K562 (cell line): Measurements from ENCODE around the gene BAHD1. TPM values are rescaled to one million over a fixed set of nuclear protein-coding genes. Genes with fewer than 3 reads are reported as not detected.

Experiments
- BRD9 ChIP-seq: fragments of 450-650 bp; IDR thresholded peaks from 2 replicates; pipeline ENCODE4 v1.6.1; 2018; ENCODE audit warnings: low read depth; ENCODE audit not compliant: partially characterized antibody
- CAMTA2 ChIP-seq: fragments of 250-450 bp; sonication (Bioruptor Pico); conservative IDR thresholded peaks from 2 replicates; pipeline ENCODE4 v1.5.1; 2022
- CXXC5 ChIP-seq: fragments of 250-450 bp; sonication (Bioruptor Pico); IDR thresholded peaks from 2 replicates; pipeline ENCODE4 v1.8.0; 2022; ENCODE audit warnings: inconsistent platforms, mild to moderate bottlenecking, moderate library complexity
- ELF2 ChIP-seq: fragments of 250-450 bp; sonication (Bioruptor Pico); IDR thresholded peaks from 2 replicates; pipeline ENCODE4 v1.5.0; 2021; ENCODE audit warnings: mild to moderate bottlenecking
- HDAC3 ChIP-seq: fragments of 450-650 bp; IDR thresholded peaks from 2 replicates; pipeline ENCODE4 v1.6.1; 2018; ENCODE audit warnings: borderline replicate concordance, mild to moderate bottlenecking, moderate library complexity; ENCODE audit not compliant: partially characterized antibody
- LARP7 ChIP-seq: fragments of 450-650 bp; IDR thresholded peaks from 2 replicates; pipeline ENCODE4 v1.6.1; 2016
- NFIC ChIP-seq: fragments of 450-650 bp; IDR thresholded peaks from 2 replicates; pipeline ENCODE4 v1.6.1; 2017; ENCODE audit warnings: mild to moderate bottlenecking, inconsistent platforms
- POLR2G ChIP-seq: fragments of 200-400 bp; formaldehyde crosslinking; IDR thresholded peaks from 2 replicates; pipeline ENCODE4 v1.6.1; 2017; ENCODE audit warnings: low read depth, mild to moderate bottlenecking, antibody characterized with exemption, low read length, moderate library complexity
- SMC3 ChIP-seq: conservative IDR thresholded peaks from 2 replicates; pipeline ENCODE4 v1.6.1; 2011; ENCODE audit warnings: low read depth, low read length, improper control_type of control experiment; ENCODE audit not compliant: insufficient read depth
- STAT5B ChIP-seq: fragments of 250-450 bp; sonication (Bioruptor Pico); IDR thresholded peaks from 2 replicates; pipeline ENCODE4 v1.8.0; 2021; ENCODE audit warnings: mild to moderate bottlenecking, inconsistent platforms
- TAF7 ChIP-seq: fragments of 450-650 bp; IDR thresholded peaks from 2 replicates; pipeline ENCODE4 v1.6.1; 2016; ENCODE audit warnings: missing genetic modification characterization, missing compliant biosample characterization
- ZNF764 ChIP-seq: fragments of 250-450 bp; sonication (Bioruptor Pico); IDR thresholded peaks from 2 replicates; pipeline ENCODE4 v1.4.0; 2020; ENCODE audit warnings: low read depth, mild to moderate bottlenecking, moderate library complexity
- polyA plus RNA-seq, 8 experiments: library from polyadenylated mRNA; depleted of rRNA in 4 of 8; stranded (reverse) in 5 of 8; unstranded in 3 of 8; fragments of >200 nt; fragmentation: Nextera tagmentation in 2 of 8; fragmentation: Illumina TruSeq in 1 of 8; extraction: Ambion mirVana in 2 of 8; extraction: Trizol in 1 of 8; gene quantifications; 2 replicates each; pipeline versions ENCODE4 v1.2.1 to v1.2.3, GENCODE V29; 2011 to 2014; ENCODE audit warnings: inconsistent platforms in 1 of 8, missing spikeins in 1 of 8
- total RNA-seq, 7 experiments: library from RNA; depleted of rRNA in 6 of 7; stranded (reverse); fragments of >200 nt in 6 of 7; fragmentation: Illumina TruSeq in 2 of 7; extraction: Trizol in 2 of 7; gene quantifications; 2 replicates each; pipeline versions ENCODE4 v1.2.1 to v1.2.3, GENCODE V29; 2011 to 2021; ENCODE audit warnings: low replicate concordance in 1 of 7
- TF ChIP-seq, protein P1 (sequence below): IDR thresholded peaks from 2 replicates; pipeline ENCODE4 v1.6.1; 2011; ENCODE audit warnings: borderline replicate concordance, low read depth, mild to moderate bottlenecking, moderate library complexity, low read length; ENCODE audit not compliant: insufficient read depth, poor library complexity, severe bottlenecking
- TF ChIP-seq, protein P2 (sequence below), 2 experiments: fragments of 450-650 bp; IDR thresholded peaks; 2 replicates each; pipeline ENCODE4 v1.6.1; 2018; ENCODE audit warnings: mild to moderate bottlenecking in 2 of 2, low read depth in 1 of 2; ENCODE audit not compliant: partially characterized antibody in 2 of 2
- TF ChIP-seq, protein P3 (sequence below): fragments of 450-650 bp; IDR thresholded peaks from 2 replicates; pipeline ENCODE4 v1.6.1; 2016; ENCODE audit warnings: low read depth, mild to moderate bottlenecking, moderate library complexity
- TF ChIP-seq, protein P4 (sequence below): fragments of 450-650 bp; IDR thresholded peaks from 2 replicates; pipeline ENCODE4 v1.6.1; 2016
- TF ChIP-seq, protein P5 (sequence below), 2 experiments: IDR thresholded peaks; 2 replicates each; pipeline ENCODE4 v1.6.1; 2011; ENCODE audit warnings: borderline replicate concordance in 1 of 2, control low read depth in 1 of 2, low read depth in 1 of 2, low read length in 1 of 2, mild to moderate bottlenecking in 1 of 2, mixed read lengths in 1 of 2, moderate library complexity in 1 of 2; ENCODE audit not compliant: insufficient read depth in 1 of 2, insufficient read length in 1 of 2, poor library complexity in 1 of 2, severe bottlenecking in 1 of 2; ENCODE audit errors: extremely low read depth in 1 of 2

BAHD1 gene
- total and polyA plus RNA-seq, 9 of the 15 experiments (the other 6 are each of a cell fraction or from before 2014, with no cell fraction given) = 0.55 to 38.5 (median 11.5) TPM

DNA sequence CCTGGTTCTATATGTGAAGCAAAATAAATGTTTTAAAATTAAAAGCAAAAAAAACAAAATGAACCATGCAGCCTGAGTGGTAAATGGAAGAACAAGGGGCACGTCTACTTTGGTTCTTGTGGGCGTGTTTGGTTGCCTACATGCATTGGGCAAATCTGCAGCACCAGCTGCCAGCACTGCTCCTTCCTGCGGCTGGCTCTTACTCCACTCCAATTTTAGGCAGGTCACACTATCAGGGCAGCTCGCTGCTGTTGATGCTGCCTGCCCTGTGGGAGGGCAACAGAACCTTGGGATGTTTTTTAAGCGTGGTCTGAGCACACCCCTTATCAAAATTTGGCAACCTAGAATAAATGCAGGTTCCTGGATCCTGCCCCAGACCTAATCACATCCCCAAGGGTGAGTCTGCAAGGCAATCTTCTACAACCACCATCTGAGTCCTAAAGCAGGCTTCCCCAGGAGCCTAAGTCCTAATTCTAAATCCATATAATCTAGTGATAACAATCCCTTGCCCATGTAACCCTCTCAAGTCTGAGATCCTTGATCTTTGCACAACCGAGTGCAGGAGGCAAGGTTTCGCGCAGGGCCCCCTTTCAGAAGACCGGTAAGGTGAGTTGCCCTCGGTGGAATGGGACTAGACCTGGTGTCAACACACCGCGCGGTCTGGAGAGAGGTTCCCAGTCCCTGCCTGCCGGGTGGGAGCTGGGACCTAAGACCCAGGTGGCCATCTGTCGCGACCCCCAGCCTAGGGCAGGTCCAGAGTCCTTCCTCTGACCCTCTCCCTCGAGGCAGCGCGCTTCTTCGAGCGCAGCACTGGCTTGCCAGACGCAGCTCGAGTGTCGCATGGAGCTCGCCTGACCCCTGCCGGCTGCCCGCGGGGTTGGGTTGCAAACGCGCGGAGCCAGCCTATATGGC, 19.3 kb upstream of the BAHD1 start (continued):
- TF ChIP-seq, protein P1, sequence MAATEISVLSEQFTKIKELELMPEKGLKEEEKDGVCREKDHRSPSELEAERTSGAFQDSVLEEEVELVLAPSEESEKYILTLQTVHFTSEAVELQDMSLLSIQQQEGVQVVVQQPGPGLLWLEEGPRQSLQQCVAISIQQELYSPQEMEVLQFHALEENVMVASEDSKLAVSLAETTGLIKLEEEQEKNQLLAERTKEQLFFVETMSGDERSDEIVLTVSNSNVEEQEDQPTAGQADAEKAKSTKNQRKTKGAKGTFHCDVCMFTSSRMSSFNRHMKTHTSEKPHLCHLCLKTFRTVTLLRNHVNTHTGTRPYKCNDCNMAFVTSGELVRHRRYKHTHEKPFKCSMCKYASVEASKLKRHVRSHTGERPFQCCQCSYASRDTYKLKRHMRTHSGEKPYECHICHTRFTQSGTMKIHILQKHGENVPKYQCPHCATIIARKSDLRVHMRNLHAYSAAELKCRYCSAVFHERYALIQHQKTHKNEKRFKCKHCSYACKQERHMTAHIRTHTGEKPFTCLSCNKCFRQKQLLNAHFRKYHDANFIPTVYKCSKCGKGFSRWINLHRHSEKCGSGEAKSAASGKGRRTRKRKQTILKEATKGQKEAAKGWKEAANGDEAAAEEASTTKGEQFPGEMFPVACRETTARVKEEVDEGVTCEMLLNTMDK = peak; percentile 34
- TF ChIP-seq BRD9 (no peak), CXXC5 (CRISPR knock-in tag) (peak; percentile 53; the same call in 1 of the 2 replicates), CAMTA2 (no peak), LARP7 (no peak), TAF7 (tag) (no peak), ELF2 (CRISPR knock-in tag) (no peak), HDAC3 (no peak), ZNF764 (CRISPR knock-in tag) (no peak), POLR2G (peak; percentile 54), STAT5B (CRISPR knock-in tag) (no peak), SMC3 (peak; percentile 91), NFIC (peak; percentile 33; the same call in 1 of the 2 replicates)
- TF ChIP-seq, protein P2, sequence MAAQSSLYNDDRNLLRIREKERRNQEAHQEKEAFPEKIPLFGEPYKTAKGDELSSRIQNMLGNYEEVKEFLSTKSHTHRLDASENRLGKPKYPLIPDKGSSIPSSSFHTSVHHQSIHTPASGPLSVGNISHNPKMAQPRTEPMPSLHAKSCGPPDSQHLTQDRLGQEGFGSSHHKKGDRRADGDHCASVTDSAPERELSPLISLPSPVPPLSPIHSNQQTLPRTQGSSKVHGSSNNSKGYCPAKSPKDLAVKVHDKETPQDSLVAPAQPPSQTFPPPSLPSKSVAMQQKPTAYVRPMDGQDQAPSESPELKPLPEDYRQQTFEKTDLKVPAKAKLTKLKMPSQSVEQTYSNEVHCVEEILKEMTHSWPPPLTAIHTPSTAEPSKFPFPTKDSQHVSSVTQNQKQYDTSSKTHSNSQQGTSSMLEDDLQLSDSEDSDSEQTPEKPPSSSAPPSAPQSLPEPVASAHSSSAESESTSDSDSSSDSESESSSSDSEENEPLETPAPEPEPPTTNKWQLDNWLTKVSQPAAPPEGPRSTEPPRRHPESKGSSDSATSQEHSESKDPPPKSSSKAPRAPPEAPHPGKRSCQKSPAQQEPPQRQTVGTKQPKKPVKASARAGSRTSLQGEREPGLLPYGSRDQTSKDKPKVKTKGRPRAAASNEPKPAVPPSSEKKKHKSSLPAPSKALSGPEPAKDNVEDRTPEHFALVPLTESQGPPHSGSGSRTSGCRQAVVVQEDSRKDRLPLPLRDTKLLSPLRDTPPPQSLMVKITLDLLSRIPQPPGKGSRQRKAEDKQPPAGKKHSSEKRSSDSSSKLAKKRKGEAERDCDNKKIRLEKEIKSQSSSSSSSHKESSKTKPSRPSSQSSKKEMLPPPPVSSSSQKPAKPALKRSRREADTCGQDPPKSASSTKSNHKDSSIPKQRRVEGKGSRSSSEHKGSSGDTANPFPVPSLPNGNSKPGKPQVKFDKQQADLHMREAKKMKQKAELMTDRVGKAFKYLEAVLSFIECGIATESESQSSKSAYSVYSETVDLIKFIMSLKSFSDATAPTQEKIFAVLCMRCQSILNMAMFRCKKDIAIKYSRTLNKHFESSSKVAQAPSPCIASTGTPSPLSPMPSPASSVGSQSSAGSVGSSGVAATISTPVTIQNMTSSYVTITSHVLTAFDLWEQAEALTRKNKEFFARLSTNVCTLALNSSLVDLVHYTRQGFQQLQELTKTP (IDR thresholded peaks at IDR 0.05; ENCODE audit: low read depth in 1 of 2, partially characterized antibody in 2 of 2) = no peak
- TF ChIP-seq, protein P3, sequence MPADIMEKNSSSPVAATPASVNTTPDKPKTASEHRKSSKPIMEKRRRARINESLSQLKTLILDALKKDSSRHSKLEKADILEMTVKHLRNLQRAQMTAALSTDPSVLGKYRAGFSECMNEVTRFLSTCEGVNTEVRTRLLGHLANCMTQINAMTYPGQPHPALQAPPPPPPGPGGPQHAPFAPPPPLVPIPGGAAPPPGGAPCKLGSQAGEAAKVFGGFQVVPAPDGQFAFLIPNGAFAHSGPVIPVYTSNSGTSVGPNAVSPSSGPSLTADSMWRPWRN = no peak
- TF ChIP-seq, protein P4, sequence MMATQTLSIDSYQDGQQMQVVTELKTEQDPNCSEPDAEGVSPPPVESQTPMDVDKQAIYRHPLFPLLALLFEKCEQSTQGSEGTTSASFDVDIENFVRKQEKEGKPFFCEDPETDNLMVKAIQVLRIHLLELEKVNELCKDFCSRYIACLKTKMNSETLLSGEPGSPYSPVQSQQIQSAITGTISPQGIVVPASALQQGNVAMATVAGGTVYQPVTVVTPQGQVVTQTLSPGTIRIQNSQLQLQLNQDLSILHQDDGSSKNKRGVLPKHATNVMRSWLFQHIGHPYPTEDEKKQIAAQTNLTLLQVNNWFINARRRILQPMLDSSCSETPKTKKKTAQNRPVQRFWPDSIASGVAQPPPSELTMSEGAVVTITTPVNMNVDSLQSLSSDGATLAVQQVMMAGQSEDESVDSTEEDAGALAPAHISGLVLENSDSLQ = no peak
- TF ChIP-seq, protein P5, sequence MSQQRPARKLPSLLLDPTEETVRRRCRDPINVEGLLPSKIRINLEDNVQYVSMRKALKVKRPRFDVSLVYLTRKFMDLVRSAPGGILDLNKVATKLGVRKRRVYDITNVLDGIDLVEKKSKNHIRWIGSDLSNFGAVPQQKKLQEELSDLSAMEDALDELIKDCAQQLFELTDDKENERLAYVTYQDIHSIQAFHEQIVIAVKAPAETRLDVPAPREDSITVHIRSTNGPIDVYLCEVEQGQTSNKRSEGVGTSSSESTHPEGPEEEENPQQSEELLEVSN (IDR thresholded peaks at IDR 0.05; ENCODE audit: borderline replicate concordance in 1 of 2, extremely low read depth in 1 of 2, insufficient read depth in 1 of 2, insufficient read length in 1 of 2, low read depth in 1 of 2, low read length in 1 of 2, poor library complexity in 1 of 2, severe bottlenecking in 1 of 2) = peak; percentile 29 to 40
